Astrocyte (in vitro differentiated cells and primary cell): Measurements from ENCODE around the gene TTBK2.

Source experiments
- EZH2 ChIP-seq: IDR thresholded peaks from 2 replicates; pipeline ENCODE4 v1.6.1; 2012; ENCODE audit warnings: mild to moderate bottlenecking, low read length, inconsistent platforms; ENCODE audit not compliant: insufficient read depth
- TF ChIP-seq, protein P1 (sequence below): IDR thresholded peaks from 2 replicates; pipeline ENCODE4 v1.5.1; 2011; ENCODE audit warnings: low read depth, mild to moderate bottlenecking, inconsistent platforms, low read length, moderate library complexity; ENCODE audit not compliant: insufficient read depth

DNA sequence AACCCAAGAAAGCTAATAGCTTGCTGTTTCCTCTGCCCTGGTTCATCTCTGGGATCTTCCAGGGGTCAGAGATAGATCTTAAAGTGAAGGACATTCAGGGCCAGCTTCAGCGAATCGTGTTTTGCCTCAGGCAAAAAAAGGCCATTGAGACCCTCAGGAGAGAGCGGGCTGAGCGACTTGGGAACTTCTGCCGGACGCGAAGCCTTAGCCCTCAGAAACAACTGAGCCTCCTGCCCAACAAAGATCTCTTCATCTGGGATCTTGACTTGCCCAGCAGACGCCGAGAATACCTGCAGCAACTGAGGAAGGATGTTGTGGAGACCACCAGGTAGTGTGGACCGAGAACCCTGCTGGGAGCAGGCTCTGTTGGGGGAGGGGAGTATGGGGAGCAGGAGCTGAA is 226.2 kb downstream of the TTBK2 start:
- TF ChIP-seq, protein P1, sequence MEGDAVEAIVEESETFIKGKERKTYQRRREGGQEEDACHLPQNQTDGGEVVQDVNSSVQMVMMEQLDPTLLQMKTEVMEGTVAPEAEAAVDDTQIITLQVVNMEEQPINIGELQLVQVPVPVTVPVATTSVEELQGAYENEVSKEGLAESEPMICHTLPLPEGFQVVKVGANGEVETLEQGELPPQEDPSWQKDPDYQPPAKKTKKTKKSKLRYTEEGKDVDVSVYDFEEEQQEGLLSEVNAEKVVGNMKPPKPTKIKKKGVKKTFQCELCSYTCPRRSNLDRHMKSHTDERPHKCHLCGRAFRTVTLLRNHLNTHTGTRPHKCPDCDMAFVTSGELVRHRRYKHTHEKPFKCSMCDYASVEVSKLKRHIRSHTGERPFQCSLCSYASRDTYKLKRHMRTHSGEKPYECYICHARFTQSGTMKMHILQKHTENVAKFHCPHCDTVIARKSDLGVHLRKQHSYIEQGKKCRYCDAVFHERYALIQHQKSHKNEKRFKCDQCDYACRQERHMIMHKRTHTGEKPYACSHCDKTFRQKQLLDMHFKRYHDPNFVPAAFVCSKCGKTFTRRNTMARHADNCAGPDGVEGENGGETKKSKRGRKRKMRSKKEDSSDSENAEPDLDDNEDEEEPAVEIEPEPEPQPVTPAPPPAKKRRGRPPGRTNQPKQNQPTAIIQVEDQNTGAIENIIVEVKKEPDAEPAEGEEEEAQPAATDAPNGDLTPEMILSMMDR, result no peak
- no peak for TF ChIP-seq EZH2
